ENCODE data around the gene WDR7.

Gene WDR7

DNA sequence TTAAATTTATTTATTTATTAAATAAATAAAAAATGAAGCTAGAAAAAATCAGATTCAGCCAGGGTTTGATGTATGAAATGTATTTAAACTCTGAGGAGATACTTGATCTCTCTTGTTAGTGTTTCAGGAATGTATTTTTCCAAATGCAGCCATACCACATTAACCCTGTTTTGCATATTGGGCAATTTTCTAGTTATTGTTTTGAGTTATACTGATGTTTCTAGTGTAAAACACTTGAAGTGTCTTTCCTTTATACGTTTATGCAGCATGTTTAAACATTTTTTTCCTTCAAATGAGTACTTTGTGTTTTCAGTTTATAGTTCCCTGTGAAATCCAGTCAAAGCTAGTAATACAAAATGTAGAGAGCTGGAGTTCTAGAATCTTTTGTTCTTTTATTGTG lies 69.9 kb downstream of the WDR7 start:
- Histone ChIP-seq H3K4me3 (ENCODE audit: low read length in 2 of 2) (no peak overlapping the region), H3K14ac (ENCODE audit: low read length) (no peak overlapping the region), H3K79me1 (ENCODE audit: low read depth, low read length) (no peaks in the 10 kb centered on the region), H3K4ac (ENCODE audit: low read length) (no peak overlapping the region), H2AK5ac (ENCODE audit: low read depth, low read length) (no peak overlapping the region), H2BK5ac (ENCODE audit: low read length) (no peak overlapping the region), H4K8ac (ENCODE audit: low read depth, low read length) (no peak overlapping the region), H3K27ac (replicated peaks; ENCODE audit: low read length) (no peak overlapping the region), H3K4me2 (ENCODE audit: insufficient read depth, low read length, poor library complexity, severe bottlenecking) (no peak overlapping the region), H2BK120ac (ENCODE audit: low read depth, low read length) (no peak overlapping the region), H2AFZ (ENCODE audit: low read length) (no peak overlapping the region), H3K23ac (ENCODE audit: low read depth, low read length, poor library complexity) (no peak overlapping the region), H3K4me1 (ENCODE audit: control insufficient read depth in 2 of 2, insufficient read depth in 1 of 2, low read depth in 1 of 2, low read length in 2 of 2) (no peaks in the 10 kb centered on the region), H4K91ac (ENCODE audit: low read depth, low read length, poor library complexity) (no peak overlapping the region), H3K36me3 (replicated peaks in 1 of 2; ENCODE audit: control insufficient read depth in 2 of 2, insufficient read depth in 2 of 2, low read length in 2 of 2) (no peaks in the 10 kb centered on the region), H3K18ac (ENCODE audit: low read length) (no peak overlapping the region), H3K9ac (ENCODE audit: low read depth, low read length, poor library complexity) (no peak overlapping the region), H2BK12ac (ENCODE audit: low read length) (no peak overlapping the region), H2BK15ac (ENCODE audit: low read length) (no peak overlapping the region), H3K9me3 (replicated peaks in 1 of 2; ENCODE audit: control insufficient read depth in 2 of 2, insufficient read depth in 1 of 2, low read depth in 1 of 2, low read length in 2 of 2) (no peaks in the 10 kb centered on the region), H3K27me3 (ENCODE audit: control insufficient read depth in 3 of 3, insufficient read depth in 3 of 3, low read depth in 1 of 3, low read length in 3 of 3) (no peaks in the 10 kb centered on the region)
- no CpG with 5 or more reads among the region's 1 CpG for WGBS, 2 donors (ENCODE audit: extremely low coverage in 2 of 2, insufficient read length in 2 of 2, insufficient replicate concordance in 1 of 2)
- DNase-seq (ENCODE audit: low spot score): no peak

DNA sequence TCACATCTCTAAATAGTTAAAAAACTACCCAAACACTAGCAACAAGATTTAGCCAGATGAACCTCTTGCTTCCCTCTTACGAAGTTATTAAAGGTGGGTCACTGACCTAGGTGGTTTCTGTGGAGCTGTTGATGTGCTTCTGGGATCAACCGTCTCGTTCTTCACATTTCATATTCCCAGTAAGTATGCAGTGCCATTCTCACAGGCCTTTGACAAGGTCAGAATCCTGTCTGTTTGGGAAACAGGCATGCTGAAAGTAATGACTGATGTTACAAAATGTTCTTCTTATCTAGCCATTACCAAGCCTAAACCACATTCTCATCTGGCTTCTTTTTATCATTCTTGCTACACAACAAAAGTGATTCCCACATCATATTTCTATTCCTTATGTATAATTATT lies 70.3 kb downstream of the WDR7 start:
- Histone ChIP-seq H3K9me3 (replicated peaks in 1 of 2; ENCODE audit: control insufficient read depth in 2 of 2, insufficient read depth in 1 of 2, low read depth in 1 of 2, low read length in 2 of 2) (no peaks in the 10 kb centered on the region), H3K18ac (ENCODE audit: low read length) (no peak overlapping the region), H3K4ac (ENCODE audit: low read length) (no peak overlapping the region), H3K79me1 (ENCODE audit: low read depth, low read length) (no peaks in the 10 kb centered on the region), H2BK120ac (ENCODE audit: low read depth, low read length) (no peak overlapping the region), H3K4me3 (ENCODE audit: low read length in 2 of 2) (no peak overlapping the region), H2BK5ac (ENCODE audit: low read length) (no peak overlapping the region), H4K91ac (ENCODE audit: low read depth, low read length, poor library complexity) (no peak overlapping the region), H3K9ac (ENCODE audit: low read depth, low read length, poor library complexity) (no peak overlapping the region), H3K4me1 (ENCODE audit: control insufficient read depth in 2 of 2, insufficient read depth in 1 of 2, low read depth in 1 of 2, low read length in 2 of 2) (no peaks in the 10 kb centered on the region), H2BK12ac (ENCODE audit: low read length) (no peak overlapping the region), H2BK15ac (ENCODE audit: low read length) (no peak overlapping the region), H3K23ac (ENCODE audit: low read depth, low read length, poor library complexity) (no peak overlapping the region), H4K8ac (ENCODE audit: low read depth, low read length) (no peak overlapping the region), H3K14ac (ENCODE audit: low read length) (no peak overlapping the region), H3K4me2 (ENCODE audit: insufficient read depth, low read length, poor library complexity, severe bottlenecking) (no peak overlapping the region), H3K36me3 (replicated peaks in 1 of 2; ENCODE audit: control insufficient read depth in 2 of 2, insufficient read depth in 2 of 2, low read length in 2 of 2) (no peaks in the 10 kb centered on the region), H3K27ac (replicated peaks; ENCODE audit: low read length) (no peak overlapping the region), H3K27me3 (ENCODE audit: control insufficient read depth in 3 of 3, insufficient read depth in 3 of 3, low read depth in 1 of 3, low read length in 3 of 3) (no peaks in the 10 kb centered on the region), H2AK5ac (ENCODE audit: low read depth, low read length) (no peak overlapping the region), H2AFZ (ENCODE audit: low read length) (no peak overlapping the region)
- no CpG with 5 or more reads among the region's 3 CpGs for WGBS, 2 donors (ENCODE audit: extremely low coverage in 2 of 2, insufficient read length in 2 of 2, insufficient replicate concordance in 1 of 2)
- DNase-seq (ENCODE audit: low spot score): no peak

DNA sequence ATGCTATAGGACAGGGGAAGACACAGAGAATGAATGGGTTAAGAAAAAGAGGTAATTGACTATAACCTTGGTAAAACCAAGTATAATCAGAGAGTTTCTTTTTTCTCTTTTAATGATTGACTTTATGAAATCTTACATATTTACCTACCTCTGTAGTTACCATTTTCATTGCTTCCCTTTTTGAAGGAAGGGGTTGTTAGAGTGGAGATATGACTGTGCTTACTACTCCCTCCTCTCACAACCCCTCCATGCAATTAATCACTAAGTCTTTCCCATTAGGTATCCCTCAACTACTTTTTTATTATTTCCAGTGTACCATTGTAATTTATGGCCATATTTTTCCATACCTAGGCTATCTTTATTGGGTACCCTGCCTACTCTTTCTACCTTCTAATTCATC lies 71.4 kb downstream of the WDR7 start:
- H3K4me3 ChIP-seq (ENCODE audit: low read length in 2 of 2): no peak overlapping the region
- no peak overlapping the region for H2BK120ac ChIP-seq (ENCODE audit: low read depth, low read length)
- no peak overlapping the region for H2BK15ac ChIP-seq (ENCODE audit: low read length)
- H2BK5ac ChIP-seq (ENCODE audit: low read length): no peak overlapping the region
- H2AFZ ChIP-seq (ENCODE audit: low read length): no peak overlapping the region
- no peak overlapping the region for H2BK12ac ChIP-seq (ENCODE audit: low read length)
- no peaks in the 10 kb centered on the region for H3K79me1 ChIP-seq (ENCODE audit: low read depth, low read length)
- H4K91ac ChIP-seq (ENCODE audit: low read depth, low read length, poor library complexity): no peak overlapping the region
- H3K23ac ChIP-seq (ENCODE audit: low read depth, low read length, poor library complexity): no peak overlapping the region
- no peaks in the 10 kb centered on the region for H3K27me3 ChIP-seq (ENCODE audit: control insufficient read depth in 3 of 3, insufficient read depth in 3 of 3, low read depth in 1 of 3, low read length in 3 of 3)
- no peak for DNase-seq (ENCODE audit: low spot score)
- no peak overlapping the region for H4K8ac ChIP-seq (ENCODE audit: low read depth, low read length)
- H3K4me2 ChIP-seq (ENCODE audit: insufficient read depth, low read length, poor library complexity, severe bottlenecking): no peak overlapping the region
- H3K27ac ChIP-seq (replicated peaks; ENCODE audit: low read length): no peak overlapping the region
- no peak overlapping the region for H3K18ac ChIP-seq (ENCODE audit: low read length)
- H3K4me1 ChIP-seq (ENCODE audit: control insufficient read depth in 2 of 2, insufficient read depth in 1 of 2, low read depth in 1 of 2, low read length in 2 of 2): no peaks in the 10 kb centered on the region
- H3K14ac ChIP-seq (ENCODE audit: low read length): no peak overlapping the region
- H2AK5ac ChIP-seq (ENCODE audit: low read depth, low read length): no peak overlapping the region
- no peaks in the 10 kb centered on the region for H3K36me3 ChIP-seq (replicated peaks in 1 of 2; ENCODE audit: control insufficient read depth in 2 of 2, insufficient read depth in 2 of 2, low read length in 2 of 2)
- no peak overlapping the region for H3K4ac ChIP-seq (ENCODE audit: low read length)
- no peaks in the 10 kb centered on the region for H3K9me3 ChIP-seq (replicated peaks in 1 of 2; ENCODE audit: control insufficient read depth in 2 of 2, insufficient read depth in 1 of 2, low read depth in 1 of 2, low read length in 2 of 2)
- H3K9ac ChIP-seq (ENCODE audit: low read depth, low read length, poor library complexity): no peak overlapping the region

DNA sequence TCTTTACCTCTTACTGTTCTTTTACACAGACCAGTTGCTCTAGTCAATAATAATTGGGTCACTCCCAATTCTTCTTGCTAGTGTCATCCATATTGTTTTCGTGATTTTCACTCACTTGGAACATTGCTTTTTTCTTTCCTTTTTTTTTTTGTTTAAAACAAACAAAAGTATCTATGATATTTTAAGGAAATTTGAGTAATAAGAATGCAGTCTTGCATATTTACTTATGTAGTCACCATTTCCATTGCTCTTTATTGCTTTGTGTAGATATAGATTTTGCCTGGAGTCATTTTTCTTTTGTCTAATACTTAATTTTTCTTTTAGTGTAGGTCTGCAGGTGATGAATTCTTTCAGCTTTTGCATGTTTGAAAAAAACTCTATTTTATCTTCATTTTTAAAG lies 71.9 kb downstream of the WDR7 start:
- H3K4me2 ChIP-seq (ENCODE audit: insufficient read depth, low read length, poor library complexity, severe bottlenecking): no peak overlapping the region
- no peaks in the 10 kb centered on the region for H3K9me3 ChIP-seq (replicated peaks in 1 of 2; ENCODE audit: control insufficient read depth in 2 of 2, insufficient read depth in 1 of 2, low read depth in 1 of 2, low read length in 2 of 2)
- WGBS, 2 donors (ENCODE audit: extremely low coverage in 2 of 2, insufficient read length in 2 of 2, insufficient replicate concordance in 1 of 2): no CpG with 5 or more reads among the region's 1 CpG
- no peak overlapping the region for H2AK5ac ChIP-seq (ENCODE audit: low read depth, low read length)
- DNase-seq (ENCODE audit: low spot score): no peak
- H3K36me3 ChIP-seq (replicated peaks in 1 of 2; ENCODE audit: control insufficient read depth in 2 of 2, insufficient read depth in 2 of 2, low read length in 2 of 2): no peaks in the 10 kb centered on the region
- H3K14ac ChIP-seq (ENCODE audit: low read length): no peak overlapping the region
- H3K9ac ChIP-seq (ENCODE audit: low read depth, low read length, poor library complexity): no peak overlapping the region
- no peak overlapping the region for H3K18ac ChIP-seq (ENCODE audit: low read length)
- H4K8ac ChIP-seq (ENCODE audit: low read depth, low read length): no peak overlapping the region
- H2BK12ac ChIP-seq (ENCODE audit: low read length): no peak overlapping the region
- H3K23ac ChIP-seq (ENCODE audit: low read depth, low read length, poor library complexity): no peak overlapping the region
- no peak overlapping the region for H2BK120ac ChIP-seq (ENCODE audit: low read depth, low read length)
- H3K79me1 ChIP-seq (ENCODE audit: low read depth, low read length): no peaks in the 10 kb centered on the region
- H3K4me3 ChIP-seq (ENCODE audit: low read length in 2 of 2): no peak overlapping the region
- H4K91ac ChIP-seq (ENCODE audit: low read depth, low read length, poor library complexity): no peak overlapping the region
- no peak overlapping the region for H2BK5ac ChIP-seq (ENCODE audit: low read length)
- no peaks in the 10 kb centered on the region for H3K4me1 ChIP-seq (ENCODE audit: control insufficient read depth in 2 of 2, insufficient read depth in 1 of 2, low read depth in 1 of 2, low read length in 2 of 2)
- H3K27me3 ChIP-seq (ENCODE audit: control insufficient read depth in 3 of 3, insufficient read depth in 3 of 3, low read depth in 1 of 3, low read length in 3 of 3): no peaks in the 10 kb centered on the region
- H3K27ac ChIP-seq (replicated peaks; ENCODE audit: low read length): no peak overlapping the region
- H2BK15ac ChIP-seq (ENCODE audit: low read length): no peak overlapping the region
- H2AFZ ChIP-seq (ENCODE audit: low read length): no peak overlapping the region
- no peak overlapping the region for H3K4ac ChIP-seq (ENCODE audit: low read length)

All from neuronal stem cell (in vitro differentiated cells).